ENCODE results near the gene RECQL5. TPM values are rescaled to one million over a fixed set of nuclear protein-coding genes. Genes with fewer than 3 reads are reported as not detected.
"Not testable (repeated sequence)": the region's sequence is repeated elsewhere in the genome, so short reads cannot be mapped to it uniquely, and the experiment has no call there.

RECQL5 gene
- total RNA-seq, 1 experiment from 2014 or later = 36.3 TPM

GRCh38 chr17:75595920-75596313 is 71.0 kb downstream of the RECQL5 start:
- Histone ChIP-seq H3K27me3 (ENCODE audit: control insufficient read depth, insufficient read depth, low read length) (no peaks in the 10 kb centered on the region; the same call in 1 of the 2 replicates), H3K36me3 (replicated peaks; ENCODE audit: control insufficient read depth, insufficient read depth, low read length) (no peaks in the 10 kb centered on the region), H3K4me3 (ENCODE audit: insufficient read depth, low read depth, low read length) (no peak overlapping the region)
- peak; percentile 29 for DNase-seq

DNA sequence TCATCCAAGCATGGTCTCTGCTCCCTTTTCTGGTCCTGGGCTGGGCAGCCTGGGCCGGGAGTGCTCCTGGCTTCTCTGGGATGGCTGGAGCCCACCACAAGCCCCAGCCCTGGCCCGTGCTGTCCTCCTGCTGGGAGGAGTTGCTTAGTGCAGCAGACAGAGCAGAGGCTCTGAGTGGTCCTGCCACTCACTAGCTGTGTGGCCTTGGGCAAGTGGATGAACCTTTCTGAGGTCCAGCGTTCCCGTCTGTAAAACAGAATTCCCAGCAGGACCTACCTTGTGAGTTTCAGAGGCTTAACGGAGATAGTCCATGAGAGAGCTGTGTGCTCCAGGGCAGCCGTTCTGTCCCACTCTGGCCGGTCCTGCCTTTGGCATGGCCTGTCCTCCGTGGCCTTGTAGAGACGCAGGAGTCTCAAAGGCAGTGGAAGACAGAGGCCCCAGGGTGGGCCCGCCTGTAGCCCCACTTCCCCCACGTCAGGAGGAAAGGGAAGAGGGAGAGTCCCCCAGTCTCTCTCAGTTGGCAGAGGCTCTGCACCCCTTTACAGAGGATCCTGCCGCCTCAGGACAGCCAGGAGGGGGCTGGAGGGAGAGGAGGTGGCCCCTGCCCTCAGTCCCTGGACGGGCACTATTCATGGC is 71.6 kb downstream of the RECQL5 start:
- H3K27me3 ChIP-seq (ENCODE audit: control insufficient read depth, insufficient read depth, low read length) = peaks cover 2% of the 10 kb centered on the region; the same call in 1 of the 2 replicates
- DNase-seq = peak; percentile 47
- no peak overlapping the region for H3K4me3 ChIP-seq (ENCODE audit: insufficient read depth, low read depth, low read length)
- no peaks in the 10 kb centered on the region for H3K36me3 ChIP-seq (replicated peaks; ENCODE audit: control insufficient read depth, insufficient read depth, low read length)

GRCh38 chr17:75594499-75595283 is 72.3 kb downstream of the RECQL5 start:
- H3K36me3 ChIP-seq (replicated peaks; ENCODE audit: control insufficient read depth, insufficient read depth, low read length) = no peaks in the 10 kb centered on the region
- H3K27me3 ChIP-seq (ENCODE audit: control insufficient read depth, insufficient read depth, low read length) = peaks cover 7% of the 10 kb centered on the region; the same call in 1 of the 2 replicates
- no peak overlapping the region for H3K4me3 ChIP-seq (ENCODE audit: insufficient read depth, low read depth, low read length)
- DNase-seq = peak; percentile 63

DNA sequence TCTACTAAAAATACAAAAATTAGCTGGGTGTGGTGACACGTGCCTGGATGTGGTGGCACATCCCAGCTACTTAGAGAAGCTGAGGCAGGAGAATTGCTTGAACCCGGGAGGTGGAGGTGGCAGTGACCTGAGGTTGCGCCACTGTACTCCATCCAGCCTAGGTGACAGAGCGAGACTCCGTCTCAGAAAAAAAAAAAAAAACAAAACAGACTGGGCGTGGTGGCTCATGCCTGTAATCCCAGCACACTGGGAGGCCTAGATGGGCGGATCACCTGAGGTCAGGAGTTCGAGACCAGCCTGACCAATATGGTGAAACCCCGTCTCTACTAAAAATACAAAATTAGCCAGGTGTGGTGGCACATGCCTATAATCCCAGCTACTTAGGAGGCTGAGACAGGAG is 73.5 kb downstream of the RECQL5 start:
- not testable (repeated sequence) for DNase-seq; H3K36me3 ChIP-seq (replicated peaks; ENCODE audit: control insufficient read depth, insufficient read depth, low read length); H3K4me3 ChIP-seq (ENCODE audit: insufficient read depth, low read depth, low read length)
- peaks cover 15% of the 10 kb centered on the region for H3K27me3 ChIP-seq (ENCODE audit: control insufficient read depth, insufficient read depth, low read length)

- Histone ChIP-seq H3K4me3 (ENCODE audit: insufficient read depth, low read depth, low read length) (no peak overlapping the region), H3K27me3 (ENCODE audit: control insufficient read depth, insufficient read depth, low read length) (peaks cover 24% of the 10 kb centered on the region), H3K36me3 (replicated peaks; ENCODE audit: control insufficient read depth, insufficient read depth, low read length) (no peaks in the 10 kb centered on the region)
- peak; percentile 51 for DNase-seq
Observed at GRCh38 chr17:75592348-75593020, 74.5 kb downstream of the RECQL5 start.

GRCh38 chr17:75591722-75592302 is 75.1 kb downstream of the RECQL5 start:
- Histone ChIP-seq H3K27me3 (ENCODE audit: control insufficient read depth, insufficient read depth, low read length) (peaks cover 26% of the 10 kb centered on the region), H3K4me3 (ENCODE audit: insufficient read depth, low read depth, low read length) (no peak overlapping the region), H3K36me3 (replicated peaks; ENCODE audit: control insufficient read depth, insufficient read depth, low read length) (no peaks in the 10 kb centered on the region)
- peak; percentile 37 for DNase-seq

- H3K27me3 ChIP-seq (ENCODE audit: control insufficient read depth, insufficient read depth, low read length) = peaks cover 26% of the 10 kb centered on the region
- no peaks in the 10 kb centered on the region for H3K36me3 ChIP-seq (replicated peaks; ENCODE audit: control insufficient read depth, insufficient read depth, low read length)
- peak; percentile 15 for DNase-seq
- no peak overlapping the region for H3K4me3 ChIP-seq (ENCODE audit: insufficient read depth, low read depth, low read length)
Observed at GRCh38 chr17:75590849-75591721, 75.9 kb downstream of the RECQL5 start.

DNA sequence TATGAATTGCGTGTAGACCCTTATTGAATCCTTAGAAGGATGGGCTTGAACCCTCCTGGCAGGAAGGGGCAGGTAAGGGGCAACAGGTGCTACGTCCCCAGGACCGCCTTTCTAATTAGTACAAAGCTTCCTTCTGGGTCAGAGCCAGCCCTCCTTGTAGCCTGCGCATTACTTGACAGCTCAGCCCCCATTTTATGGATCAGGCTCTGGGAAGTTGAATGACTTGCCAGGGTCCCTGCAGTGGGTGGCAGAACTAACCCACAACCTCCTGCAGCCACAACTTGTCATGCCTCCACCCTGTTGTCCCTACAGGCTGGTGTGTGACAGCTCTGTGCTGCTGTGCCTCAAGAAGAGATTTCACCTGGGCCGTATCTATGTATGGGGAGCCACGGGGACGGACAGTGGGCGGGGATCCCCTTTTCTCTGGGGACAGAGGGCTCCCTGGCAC is 76.6 kb downstream of the RECQL5 start:
- Histone ChIP-seq H3K27me3 (ENCODE audit: control insufficient read depth, insufficient read depth, low read length) (peaks cover 26% of the 10 kb centered on the region), H3K36me3 (replicated peaks; ENCODE audit: control insufficient read depth, insufficient read depth, low read length) (no peaks in the 10 kb centered on the region), H3K4me3 (ENCODE audit: insufficient read depth, low read depth, low read length) (no peak overlapping the region)
- no peak for DNase-seq

DNA sequence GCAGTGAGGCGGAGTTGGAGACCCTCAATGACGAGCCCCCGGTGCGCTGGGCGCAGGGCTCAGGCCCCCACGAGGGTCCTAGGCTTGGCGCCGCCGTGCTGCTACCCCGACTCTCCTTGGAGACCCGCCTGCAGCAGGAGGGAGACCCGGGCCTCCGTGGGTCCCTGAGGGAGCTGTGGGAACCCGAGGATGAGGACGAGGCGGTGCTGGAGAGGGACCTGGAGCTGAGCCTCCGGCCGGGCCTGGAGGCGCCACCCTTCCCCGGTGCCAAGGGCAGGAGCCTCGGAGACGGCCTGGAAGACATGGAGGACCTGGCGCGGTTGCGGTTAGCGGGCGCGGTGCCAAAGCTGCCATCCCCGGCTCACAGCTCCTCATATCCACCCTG is 77.0 kb downstream of the RECQL5 start:
- DNase-seq = no peak
- peaks cover 26% of the 10 kb centered on the region for H3K27me3 ChIP-seq (ENCODE audit: control insufficient read depth, insufficient read depth, low read length)
- peak overlapping the region; percentile 63 for H3K4me3 ChIP-seq (ENCODE audit: insufficient read depth, low read depth, low read length)
- no peaks in the 10 kb centered on the region for H3K36me3 ChIP-seq (replicated peaks; ENCODE audit: control insufficient read depth, insufficient read depth, low read length)

- Histone ChIP-seq H3K4me3 (ENCODE audit: insufficient read depth, low read depth, low read length) (peak overlapping the region; percentile 63), H3K27me3 (ENCODE audit: control insufficient read depth, insufficient read depth, low read length) (peaks cover 26% of the 10 kb centered on the region), H3K36me3 (replicated peaks; ENCODE audit: control insufficient read depth, insufficient read depth, low read length) (no peaks in the 10 kb centered on the region)
- DNase-seq = peak; percentile 100
Observed at GRCh38 chr17:75589012-75589918, 77.7 kb downstream of the RECQL5 start.

DNA sequence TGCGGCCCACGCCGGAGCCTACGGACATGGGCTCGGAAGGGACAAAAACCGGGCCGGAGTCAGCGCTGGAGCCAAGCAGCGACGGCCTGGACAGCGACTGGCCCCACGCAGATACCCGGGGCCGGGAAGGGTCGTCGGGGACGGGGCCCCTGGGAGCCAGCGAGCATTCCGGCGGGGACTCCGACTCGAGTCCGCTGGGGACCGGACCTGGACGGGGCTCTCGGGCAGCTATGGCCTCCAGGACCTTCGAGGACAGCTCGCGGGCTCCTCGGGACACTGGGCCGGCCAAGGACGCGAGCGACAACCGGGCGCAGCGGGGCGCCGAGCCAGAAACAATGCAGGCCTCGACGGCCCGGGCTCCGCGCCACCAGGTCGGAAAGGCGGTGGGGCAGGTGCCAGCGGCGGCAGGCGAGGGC is 78.3 kb downstream of the RECQL5 start:
- H3K27me3 ChIP-seq (ENCODE audit: control insufficient read depth, insufficient read depth, low read length) = peaks cover 26% of the 10 kb centered on the region
- no peak for DNase-seq
- H3K36me3 ChIP-seq (replicated peaks; ENCODE audit: control insufficient read depth, insufficient read depth, low read length) = no peaks in the 10 kb centered on the region
- peak overlapping the region; percentile 50 for H3K4me3 ChIP-seq (ENCODE audit: insufficient read depth, low read depth, low read length)

DNA sequence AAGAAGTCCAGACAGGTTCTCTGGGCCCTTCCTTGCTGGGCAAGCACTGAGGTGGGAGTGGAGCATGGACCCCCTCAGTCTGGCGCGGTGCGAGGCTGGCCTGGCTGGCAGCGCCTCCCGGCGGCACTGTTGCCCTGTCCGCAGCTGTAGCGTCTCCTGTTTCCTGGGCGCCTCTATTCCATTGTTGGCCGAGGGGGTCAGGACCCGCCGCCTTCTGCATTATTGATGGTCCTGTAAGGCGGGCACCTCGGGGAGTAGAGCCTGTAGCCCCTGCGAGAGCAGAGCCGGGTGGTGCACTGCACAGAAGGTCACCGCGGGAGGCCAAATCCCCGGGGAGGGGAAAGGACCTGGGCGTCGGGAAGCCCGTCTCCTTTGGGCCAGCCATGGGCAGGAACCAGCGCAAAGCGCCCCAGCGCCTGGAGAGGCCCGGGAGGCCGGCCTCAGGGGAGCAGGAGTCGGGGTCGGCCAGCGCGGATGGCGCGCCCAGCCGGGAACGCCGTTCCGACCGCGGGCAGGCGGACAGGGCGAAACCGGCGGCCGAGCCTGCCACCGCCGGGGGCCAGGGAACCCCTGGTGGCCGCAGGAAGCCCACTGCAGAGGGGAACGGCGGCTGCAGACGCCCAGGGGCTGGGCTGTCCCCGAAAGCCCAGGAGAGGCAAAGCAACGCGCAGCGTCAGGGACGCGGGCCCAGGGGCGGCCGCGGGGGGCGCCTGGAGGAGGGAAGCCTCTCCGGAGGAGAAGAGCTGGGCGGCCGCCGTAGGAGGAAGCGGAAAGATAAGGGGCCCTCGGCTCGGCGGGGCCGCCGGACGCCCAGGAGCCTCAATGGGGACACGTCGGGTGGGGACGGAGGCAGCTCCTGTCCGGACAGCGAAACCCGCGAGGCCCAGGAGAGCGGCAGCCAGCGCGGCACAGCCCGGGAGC is 79.0 kb downstream of the RECQL5 start, which contains the start of gene MYO15B:
MYO15B (plus strand) TSS at position 126 of the 921 bp plus-strand sequence; CDS start at position 384, 258 bp downstream.
- Histone ChIP-seq H3K36me3 (replicated peaks; ENCODE audit: control insufficient read depth, insufficient read depth, low read length) (no peaks in the 10 kb centered on the region), H3K27me3 (ENCODE audit: control insufficient read depth, insufficient read depth, low read length) (peaks cover 26% of the 10 kb centered on the region), H3K4me3 (ENCODE audit: insufficient read depth, low read depth, low read length) (peak within 1 kb of the TSS; percentile 50)
- DNase-seq = peak; percentile 95

All from H7 (cell line).